Measurements from ENCODE around the gene POLR2F. TPM values are rescaled to one million over a fixed set of nuclear protein-coding genes. Genes with fewer than 3 reads are reported as not detected.

The POLR2F gene
- total RNA-seq, 2 experiments from 2014 or later, result 20.2 to 21.1 TPM

GRCh38 chr22:37929390-37929789 is 24.1 kb upstream of the POLR2F start:
- TF ChIP-seq CTCF (IDR thresholded peaks at IDR 0.05), result no peak
- intact Hi-C loops (cut with DNase I, micrococcal nuclease), result no loop called here
- H3K4me3 Mint-ChIP-seq, result no peak overlapping the region
- H3K4me1 Mint-ChIP-seq (ENCODE audit: low read depth), result peaks cover 11% of the 10 kb centered on the region
- no peak overlapping the region for H3K27ac Mint-ChIP-seq
- Histone ChIP-seq H3K27ac (ENCODE audit: low read depth in 1 of 2, low read length in 2 of 2) (no peak overlapping the region), H3K9me3 (ENCODE audit: control insufficient read depth in 1 of 2, insufficient read depth in 1 of 2, low read length in 2 of 2) (no peaks in the 10 kb centered on the region), H3K27me3 (ENCODE audit: control insufficient read depth in 1 of 2, insufficient read depth in 2 of 2, low read length in 2 of 2) (no peaks in the 10 kb centered on the region), H3K36me3 (ENCODE audit: insufficient read depth, low read length) (peaks cover 57% of the 10 kb centered on the region), H3K4me1 (ENCODE audit: insufficient read depth, low read length) (peaks cover 9% of the 10 kb centered on the region), H3K4me3 (ENCODE audit: low read length) (no peak overlapping the region)
- ATAC-seq (ENCODE audit: poor library complexity) (no peak), DNase-seq (no peak)
- POLR2A ChIA-PET, result no interaction called here
- peaks cover 41% of the 10 kb centered on the region for H3K36me3 Mint-ChIP-seq (ENCODE audit: low read depth)
- CTCF ChIA-PET, result no interaction called here
- no peaks in the 10 kb centered on the region for H3K27me3 Mint-ChIP-seq
- H3K9me3 Mint-ChIP-seq, result no peaks in the 10 kb centered on the region

GRCh38 chr22:37930270-37930951 is 23.1 kb upstream of the POLR2F start:
- Mint-ChIP-seq H3K9me3 (no peaks in the 10 kb centered on the region), H3K4me3 (no peak overlapping the region), H3K27ac (no peak overlapping the region), H3K36me3 (ENCODE audit: low read depth) (peaks cover 35% of the 10 kb centered on the region), H3K4me1 (ENCODE audit: low read depth) (peaks cover 11% of the 10 kb centered on the region), H3K27me3 (no peaks in the 10 kb centered on the region)
- intact Hi-C loops (cut with DNase I, micrococcal nuclease), result loop anchor here in 1 of 2 experiments (5.0 kb wide), 1 partner anchor 43 kb away; no protein-coding TSS in a partner anchor
- Histone ChIP-seq H3K9me3 (ENCODE audit: control insufficient read depth in 1 of 2, insufficient read depth in 1 of 2, low read length in 2 of 2) (no peaks in the 10 kb centered on the region), H3K27me3 (ENCODE audit: control insufficient read depth in 1 of 2, insufficient read depth in 2 of 2, low read length in 2 of 2) (no peaks in the 10 kb centered on the region), H3K4me3 (ENCODE audit: low read length) (no peak overlapping the region), H3K4me1 (ENCODE audit: insufficient read depth, low read length) (peaks cover 9% of the 10 kb centered on the region), H3K27ac (ENCODE audit: low read depth in 1 of 2, low read length in 2 of 2) (peak overlapping the region in 1 of 2 donors; percentile 21), H3K36me3 (ENCODE audit: insufficient read depth, low read length) (peaks cover 49% of the 10 kb centered on the region)
- ATAC-seq (ENCODE audit: poor library complexity) (no peak), DNase-seq (peak in 3 of 14 experiments; percentile 10 to 28 (median 27))
- no peak for TF ChIP-seq CTCF (IDR thresholded peaks at IDR 0.05)
- ChIA-PET POLR2A (interaction anchor here (0.7 to 1.2 kb wide), 2 partner anchors 23 to 24 kb away, joined by 3 to 4 read pairs; partner anchors contain the start of gene MICALL1), CTCF (interaction anchor here (2.2 kb wide), 1 partner anchor 24 kb away, joined by 7 read pairs; the partner anchor contains the start of gene MICALL1)

GRCh38 chr22:37930952-37931440 is 22.5 kb upstream of the POLR2F start:
- Mint-ChIP-seq H3K27me3 (no peaks in the 10 kb centered on the region), H3K4me1 (ENCODE audit: low read depth) (peaks cover 11% of the 10 kb centered on the region), H3K27ac (no peak overlapping the region), H3K9me3 (no peaks in the 10 kb centered on the region), H3K36me3 (ENCODE audit: low read depth) (peaks cover 32% of the 10 kb centered on the region), H3K4me3 (no peak overlapping the region)
- ChIA-PET POLR2A (interaction anchor here (0.7 to 1.2 kb wide), 2 partner anchors 24 to 25 kb away, joined by 3 to 4 read pairs; partner anchors contain the start of gene MICALL1), CTCF (interaction anchor here (2.2 kb wide), 1 partner anchor 25 kb away, joined by 7 read pairs; the partner anchor contains the start of gene MICALL1)
- no peak for TF ChIP-seq CTCF (IDR thresholded peaks at IDR 0.05)
- intact Hi-C loops (cut with DNase I, micrococcal nuclease), result loop anchor here in 1 of 2 experiments (5.0 kb wide), 1 partner anchor 44 kb away; no protein-coding TSS in a partner anchor
- Histone ChIP-seq H3K36me3 (ENCODE audit: insufficient read depth, low read length) (peaks cover 43% of the 10 kb centered on the region), H3K9me3 (ENCODE audit: control insufficient read depth in 1 of 2, insufficient read depth in 1 of 2, low read length in 2 of 2) (no peaks in the 10 kb centered on the region), H3K4me3 (ENCODE audit: low read length) (no peak overlapping the region), H3K4me1 (ENCODE audit: insufficient read depth, low read length) (peaks cover 9% of the 10 kb centered on the region), H3K27me3 (ENCODE audit: control insufficient read depth in 1 of 2, insufficient read depth in 2 of 2, low read length in 2 of 2) (no peaks in the 10 kb centered on the region), H3K27ac (ENCODE audit: low read depth in 1 of 2, low read length in 2 of 2) (peak overlapping the region in 1 of 2 donors; percentile 21)
- DNase-seq, result no peak
- no peak for ATAC-seq (ENCODE audit: poor library complexity)
